Ovary (tissue), 9 donors: Measurements from ENCODE around the gene RRAGB. TPM values are rescaled to one million over a fixed set of nuclear protein-coding genes. Genes with fewer than 3 reads are reported as not detected.
A peak's percentile ranks its signal among the peaks of the same experiment; 100 is the strongest.
"Not testable (repeated sequence)": the region's sequence is repeated elsewhere in the genome, so short reads cannot be mapped to it uniquely, and the experiment has no call there.

Experiments
- DNase-seq, 5 donors: peaks; one replicate each; pipeline ENCODE4 v3.0.0-alpha.2; 2019 to 2020
- H3K27ac ChIP-seq, 2 donors: fragments of 200-600 bp; one replicate each; pipeline versions ENCODE4 v1.5.1 to v1.8.0; 2019 to 2022
- H3K27me3 ChIP-seq: fragments of 200-600 bp; one replicate; pipeline ENCODE4 v1.8.0; 2022
- H3K36me3 ChIP-seq: fragments of 200-600 bp; sonication (generic); one replicate; pipeline ENCODE4 v1.5.1; 2019
- H3K4me1 ChIP-seq: one replicate; pipeline ENCODE4 v1.8.1; 2013; ENCODE audit warnings: mild to moderate bottlenecking, moderate library complexity; ENCODE audit not compliant: insufficient read depth
- H3K4me3 ChIP-seq: fragments of 200-600 bp; sonication (generic); one replicate; pipeline ENCODE4 v1.5.1; 2017
- H3K9me3 ChIP-seq, 2 donors: fragments of 200-600 bp in 1 of 2; sonication (generic) in 1 of 2; one replicate each; pipeline versions ENCODE4 v1.5.1 to v1.8.1; 2013 to 2019; ENCODE audit warnings: mild to moderate bottlenecking in 1 of 2, moderate library complexity in 1 of 2
- CTCF ChIP-seq, 3 donors: fragments of 450-650 bp in 2 of 3; fragments of 200-600 bp in 1 of 3; IDR thresholded peaks; one replicate each; pipeline versions ENCODE4 v1.5.1 to v1.8.0; 2016 to 2022; ENCODE audit warnings: antibody characterized with exemption in 3 of 3, mild to moderate bottlenecking in 1 of 3
- EP300 ChIP-seq: sonication (generic); formaldehyde crosslinking; IDR thresholded peaks from one replicate; pipeline ENCODE4 v1.6.1; 2017; ENCODE audit warnings: antibody characterized with exemption
- POLR2A ChIP-seq: fragments of 450-650 bp; IDR thresholded peaks from one replicate; pipeline ENCODE4 v1.6.1; 2017; ENCODE audit warnings: antibody characterized with exemption, mild to moderate bottlenecking, moderate library complexity
- WGBS, 3 donors: extraction: QIAGEN DNeasy Blood & Tissue Kit in 1 of 3; methylation state at CpG; one replicate each; pipeline versions ENCODE4 v1.1.5 to v1.1.7; 2013 to 2017; 5-methylcytosine and 5-hydroxymethylcytosine counted together
- intact Hi-C, 4 donors: fragments of 100-400 bp; cut with DNase I; formaldehyde crosslinking; loops; one replicate each; pipeline versions ENCODE4 v1.11.0 to v1.15.1; 2022 to 2023
- polyA plus RNA-seq, 2 donors: library from polyadenylated mRNA; stranded (reverse); fragments of 200-250 nt in 1 of 2; fragments of 350-450 nt in 1 of 2; fragmentation: Illumina TruSeq in 1 of 2; extraction: RNeasy Lipid Tissue Mini Kit (QIAGEN cat#74804) in 1 of 2; gene quantifications; one replicate each; pipeline ENCODE4 v1.2.3, GENCODE V29; 2013 to 2014
- total RNA-seq, 7 donors: library from RNA; depleted of rRNA in 2 of 7; stranded (reverse); fragments of >200 nt in 2 of 7; fragmentation: NEBNext Ultra II Directional in 3 of 7; extraction: Animal tissue kit (Norgen Biotek cat#: 25700) in 3 of 7; gene quantifications; one replicate each; pipeline versions ENCODE4 v1.1.0 to v1.2.4, GENCODE V29; 2016 to 2023
- donor health status: DM: no; HTN: no; CAD: no; lungs with moderate emphysema.
- donor health status: DM: no; HTN: no; CAD: no.
- donor health status: Bipolar disorder and iron deficiency.
- donor health status: DM: yes; HTN: yes; CAD: no.
- donor health status: DM: no; HTN: no; CAD: no.
- donor health status: DM: yes; HTN: yes; CAD: no.

The RRAGB gene
- total and polyA plus RNA-seq, 9 donors = 17.7 to 28.3 (median 25.8) TPM

DNA sequence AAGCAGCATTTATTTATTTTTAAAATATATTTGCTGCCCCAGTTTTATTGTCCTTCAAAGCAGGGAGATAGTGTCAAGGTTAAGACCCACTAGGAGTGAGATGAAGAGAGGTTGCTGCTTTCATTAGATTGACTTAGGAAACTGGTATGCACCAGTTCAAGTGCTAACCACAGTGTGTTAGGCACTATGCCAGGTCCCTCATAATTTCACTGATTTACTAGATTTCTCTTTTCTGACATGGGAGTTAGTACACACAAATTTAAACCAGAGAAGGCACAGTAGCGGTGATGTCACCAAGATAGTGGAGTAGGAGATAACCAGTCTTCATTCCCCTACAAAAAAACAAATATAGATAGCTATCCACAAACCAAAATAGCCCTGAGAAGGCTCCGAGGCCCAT lies 14.3 kb downstream of the RRAGB start:
- H3K4me3 ChIP-seq = no peak overlapping the region
- DNase-seq = no peak
- 67 to 79% (median 74%) methylated on average over 2 of the region's 2 CpGs for WGBS, 3 donors
- no peaks in the 10 kb centered on the region for H3K27me3 ChIP-seq
- no peaks in the 10 kb centered on the region for H3K9me3 ChIP-seq
- no peak for TF ChIP-seq CTCF (IDR thresholded peaks at IDR 0.05)
- H3K4me1 ChIP-seq = no peaks in the 10 kb centered on the region
- intact Hi-C loops = no loop called here
- H3K27ac ChIP-seq = no peak overlapping the region
- H3K36me3 ChIP-seq = no peaks in the 10 kb centered on the region

GRCh38 chrX:55738969-55739368 lies 21.4 kb downstream of the RRAGB start:
- no peaks in the 10 kb centered on the region for H3K4me1 ChIP-seq
- no peak for DNase-seq
- intact Hi-C loops = no loop called here
- 70 to 77% (median 72%) methylated on average over 4 of the region's 4 CpGs for WGBS, 3 donors
- H3K27me3 ChIP-seq = no peaks in the 10 kb centered on the region
- H3K36me3 ChIP-seq = no peaks in the 10 kb centered on the region
- H3K9me3 ChIP-seq = no peaks in the 10 kb centered on the region
- no peak overlapping the region for H3K4me3 ChIP-seq
- no peak overlapping the region for H3K27ac ChIP-seq
- TF ChIP-seq POLR2A (no peak), CTCF (IDR thresholded peaks at IDR 0.05) (no peak), EP300 (no peak)

- Histone ChIP-seq H3K27ac (no peak overlapping the region), H3K4me1 (no peaks in the 10 kb centered on the region), H3K27me3 (no peaks in the 10 kb centered on the region), H3K36me3 (no peaks in the 10 kb centered on the region), H3K4me3 (no peak overlapping the region), H3K9me3 (no peaks in the 10 kb centered on the region)
- DNase-seq = no peak
- 59 to 65% (median 64%) methylated on average over 2 of the region's 2 CpGs for WGBS, 3 donors
- TF ChIP-seq EP300 (no peak), POLR2A (no peak), CTCF (IDR thresholded peaks at IDR 0.05) (no peak)
- intact Hi-C loops = no loop called here
These were observed 25.1 kb downstream of the RRAGB start for GRCh38 chrX:55742649-55743048.

- 92 to 97% (median 96%) methylated on average over 12 to 23 of the region's 24 CpGs for WGBS, 3 donors
- H3K36me3 ChIP-seq, H3K27ac ChIP-seq, H3K4me1 ChIP-seq, H3K4me3 ChIP-seq, intact Hi-C loops, H3K27me3 ChIP-seq, H3K9me3 ChIP-seq: not testable (repeated sequence)
- peak in 1 of 5 donors; percentile 19 for DNase-seq
These were observed 30.9 kb downstream of the RRAGB start for GRCh38 chrX:55748463-55748862.

DNA sequence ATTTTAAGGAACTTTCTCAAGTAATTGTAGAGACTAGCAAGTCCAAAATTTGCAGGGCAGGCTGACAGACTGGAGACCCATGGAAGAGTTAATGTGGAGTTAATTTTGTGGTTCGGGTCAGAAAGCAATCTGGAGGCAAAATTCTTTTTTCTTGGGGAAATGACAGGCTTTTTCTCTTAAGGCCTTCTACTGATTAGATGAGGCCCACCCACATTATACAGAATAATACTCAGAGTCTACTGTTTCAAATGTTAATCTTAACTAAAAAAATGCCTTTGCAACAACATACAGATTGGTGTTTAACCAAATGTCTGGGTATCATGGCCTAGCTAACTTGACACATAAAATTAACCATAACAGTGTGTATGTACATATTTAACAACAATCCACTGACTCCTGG lies 32.7 kb downstream of the RRAGB start:
- Histone ChIP-seq H3K9me3 (no peaks in the 10 kb centered on the region), H3K36me3 (no peaks in the 10 kb centered on the region), H3K4me1 (no peaks in the 10 kb centered on the region), H3K27ac (no peak overlapping the region), H3K27me3 (no peaks in the 10 kb centered on the region), H3K4me3 (no peak overlapping the region)
- WGBS, 3 donors = 34 to 47% (median 42%) methylated on average over 1 of the region's 1 CpG
- DNase-seq = no peak
- TF ChIP-seq CTCF (IDR thresholded peaks at IDR 0.05) (no peak), POLR2A (no peak), EP300 (no peak)
- intact Hi-C loops = no loop called here
